Right renal cortex interstitium (tissue), 3 donors: ENCODE results near the gene TEX2. TPM values are rescaled to one million over a fixed set of nuclear protein-coding genes. Genes with fewer than 3 reads are reported as not detected.
"Not testable (repeated sequence)": the region's sequence is repeated elsewhere in the genome, so short reads cannot be mapped to it uniquely, and the experiment has no call there.

Experiments
- DNase-seq, 3 donors: peaks; one replicate each; pipeline ENCODE4 v3.0.0-alpha.2; 2013; ENCODE audit warnings: low read depth in 3 of 3, low spot score in 2 of 3
- polyA plus RNA-seq, 3 donors: library from polyadenylated mRNA; unstranded; fragments of 120-200 nt; gene quantifications; one replicate each; pipeline ENCODE4 v1.2.1, GENCODE V29; 2013; ENCODE audit not compliant: insufficient read length in 3 of 3

TEX2 gene
- polyA plus RNA-seq, 3 donors: 26.0 to 26.9 (median 26.2) TPM

DNA sequence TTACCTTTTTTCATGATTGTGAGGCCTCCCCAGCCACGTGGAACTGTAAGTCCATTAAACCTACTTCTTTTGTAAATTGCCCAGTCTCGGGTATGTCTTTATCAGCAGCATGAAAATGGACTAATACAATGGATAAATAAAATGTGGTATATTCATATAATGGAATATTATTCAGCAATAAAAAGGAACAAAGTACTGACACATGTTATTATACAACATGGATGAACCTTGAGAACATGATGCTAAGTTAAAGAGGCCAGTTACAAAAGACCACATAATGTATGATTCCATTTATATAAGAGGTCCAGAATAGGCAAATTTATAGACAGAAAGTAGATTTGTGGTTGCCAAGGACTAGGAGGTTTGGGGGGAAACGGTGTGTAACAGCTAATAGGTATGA, 138.5 kb downstream of the TEX2 start:
- DNase-seq: no peak

- no peak for DNase-seq
Measured at GRCh38 chr17:64123114-64123513, 139.9 kb downstream of the TEX2 start.

DNA sequence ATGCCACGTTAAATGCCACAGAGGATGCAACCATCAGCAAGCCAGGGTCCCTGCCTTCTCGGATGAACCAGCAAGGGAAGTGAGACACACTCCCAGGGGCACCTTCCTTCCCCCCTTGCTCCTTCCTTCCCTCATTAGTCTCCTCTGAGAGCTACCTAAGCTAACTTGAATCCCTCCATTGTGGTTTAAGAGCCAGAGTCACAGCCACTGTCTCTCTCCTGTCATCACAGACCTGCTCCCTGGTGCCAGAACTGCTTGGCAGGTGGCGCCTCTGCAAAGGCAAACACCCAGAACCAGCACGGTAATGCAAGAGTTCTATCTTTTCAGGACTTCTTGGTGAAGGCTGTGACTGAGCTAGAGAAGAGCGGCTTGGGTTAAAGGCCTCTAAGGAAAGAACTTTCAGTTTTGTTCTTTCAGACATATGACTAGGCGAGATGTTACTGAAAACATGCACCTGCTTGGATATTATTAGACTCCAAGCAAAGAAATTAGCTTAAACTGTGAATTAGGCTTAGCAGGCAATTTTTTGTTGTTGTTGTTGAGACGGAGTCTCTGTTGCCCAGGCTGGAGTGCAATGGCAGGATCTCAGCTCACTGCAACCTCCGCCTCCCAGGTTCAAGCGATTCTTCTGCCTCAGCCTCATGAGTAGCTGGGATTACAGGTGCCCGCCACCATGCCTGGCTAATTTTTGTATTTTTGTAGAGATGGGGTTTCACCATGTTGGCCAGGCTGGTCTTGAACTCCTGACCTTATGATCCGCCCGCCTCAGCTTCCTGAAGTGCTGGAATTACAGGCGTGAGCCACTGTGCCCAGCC, 141.9 kb downstream of the TEX2 start:
- DNase-seq: not testable (repeated sequence)

- no peak for DNase-seq
Measured at GRCh38 chr17:64120159-64120810, 142.8 kb downstream of the TEX2 start.

- DNase-seq: no peak
Measured at GRCh38 chr17:64117981-64118979, 144.8 kb downstream of the TEX2 start.

DNA sequence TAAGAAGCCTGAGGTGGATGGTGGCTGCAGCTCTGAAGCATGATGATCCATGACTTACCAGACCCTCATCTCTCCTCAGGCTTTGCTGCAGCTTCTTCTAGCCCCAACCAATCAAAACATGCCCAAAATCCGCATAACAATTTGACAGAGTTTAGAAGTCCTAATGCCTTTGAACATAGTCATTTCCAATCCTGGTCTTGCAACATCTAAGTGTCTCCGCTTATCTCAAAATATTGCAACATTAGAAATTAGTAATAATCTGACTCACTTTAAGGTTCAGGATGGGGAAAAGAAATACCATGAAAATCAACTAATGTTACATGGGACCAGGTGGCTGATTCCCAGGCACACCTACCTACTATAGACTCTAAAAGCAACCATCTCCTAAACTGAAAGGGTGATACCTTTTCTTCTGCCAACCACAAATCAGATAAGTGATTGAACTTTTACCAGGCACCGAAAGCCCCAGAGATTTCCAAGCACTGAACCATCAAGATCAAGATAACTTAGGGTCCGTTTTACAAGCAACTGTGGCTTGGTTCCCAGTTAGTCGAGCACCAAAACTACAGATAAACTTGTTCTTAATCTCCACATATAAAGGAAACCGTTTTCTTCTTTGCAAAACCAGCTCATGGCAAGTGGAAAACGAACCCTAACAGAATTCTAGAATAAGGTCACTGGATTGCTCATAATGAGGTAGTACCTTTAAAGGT, 147.1 kb downstream of the TEX2 start:
- DNase-seq: no peak

GRCh38 chr17:64115043-64115698, 147.9 kb downstream of the TEX2 start:
- DNase-seq: no peak

- DNase-seq: no peak
Measured at GRCh38 chr17:64113006-64113405, 150.1 kb downstream of the TEX2 start.

GRCh38 chr17:64111831-64112230, 151.2 kb downstream of the TEX2 start:
- no peak for DNase-seq

DNA sequence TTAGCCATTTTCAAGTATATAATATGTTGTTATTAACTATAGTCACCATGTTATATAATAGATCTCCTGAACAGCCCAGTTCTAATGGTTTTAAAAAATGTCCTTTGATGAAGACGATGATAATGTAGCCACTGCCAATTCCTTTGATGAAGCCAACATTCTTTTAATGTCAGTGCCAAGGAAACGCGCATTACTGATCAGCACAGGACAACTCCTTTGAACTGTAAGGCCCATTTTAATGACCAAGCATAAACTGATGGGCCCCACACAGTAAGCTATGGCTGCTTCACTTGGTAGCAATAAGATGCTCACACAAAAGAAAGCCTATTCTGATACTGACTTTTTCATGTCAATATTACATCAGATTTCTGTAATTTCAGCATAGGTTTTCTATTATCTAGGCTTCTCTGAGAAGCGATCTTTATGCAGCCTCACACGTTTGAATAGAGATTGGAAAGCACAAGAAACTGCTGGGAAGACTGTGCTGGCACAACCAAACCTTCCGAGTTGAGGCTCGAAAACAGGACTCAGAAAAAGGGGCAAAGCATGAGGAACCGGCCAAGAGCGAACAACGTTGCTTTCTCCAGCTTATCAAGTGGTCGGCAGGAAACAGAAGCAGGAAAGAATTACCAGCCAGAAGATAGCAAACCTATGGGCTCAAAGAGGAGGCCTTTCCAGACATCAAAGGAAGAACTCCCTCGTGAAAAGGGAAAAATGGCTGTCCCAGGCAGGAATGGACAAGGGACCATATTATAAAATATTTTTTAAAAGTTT, 152.5 kb downstream of the TEX2 start:
- DNase-seq: no peak

DNA sequence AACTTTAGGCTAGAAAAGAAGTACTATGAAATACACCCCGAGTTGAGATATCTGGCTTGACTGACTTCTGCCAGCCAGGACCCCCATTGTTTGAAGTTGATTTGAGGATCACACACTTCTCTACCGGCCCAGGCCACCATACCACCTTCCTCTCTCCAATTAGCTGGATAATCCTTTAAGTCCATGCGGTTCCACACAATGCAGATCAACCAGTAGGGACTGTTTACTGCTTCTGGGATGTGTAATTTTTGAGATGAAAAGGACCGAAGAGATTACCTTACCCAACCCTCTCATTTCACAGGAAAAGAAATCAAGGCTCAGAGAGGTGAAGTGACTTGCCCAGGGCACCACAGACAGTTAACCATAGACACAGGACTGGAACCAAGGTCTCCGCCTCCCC, 153.7 kb downstream of the TEX2 start:
- DNase-seq: no peak

DNA sequence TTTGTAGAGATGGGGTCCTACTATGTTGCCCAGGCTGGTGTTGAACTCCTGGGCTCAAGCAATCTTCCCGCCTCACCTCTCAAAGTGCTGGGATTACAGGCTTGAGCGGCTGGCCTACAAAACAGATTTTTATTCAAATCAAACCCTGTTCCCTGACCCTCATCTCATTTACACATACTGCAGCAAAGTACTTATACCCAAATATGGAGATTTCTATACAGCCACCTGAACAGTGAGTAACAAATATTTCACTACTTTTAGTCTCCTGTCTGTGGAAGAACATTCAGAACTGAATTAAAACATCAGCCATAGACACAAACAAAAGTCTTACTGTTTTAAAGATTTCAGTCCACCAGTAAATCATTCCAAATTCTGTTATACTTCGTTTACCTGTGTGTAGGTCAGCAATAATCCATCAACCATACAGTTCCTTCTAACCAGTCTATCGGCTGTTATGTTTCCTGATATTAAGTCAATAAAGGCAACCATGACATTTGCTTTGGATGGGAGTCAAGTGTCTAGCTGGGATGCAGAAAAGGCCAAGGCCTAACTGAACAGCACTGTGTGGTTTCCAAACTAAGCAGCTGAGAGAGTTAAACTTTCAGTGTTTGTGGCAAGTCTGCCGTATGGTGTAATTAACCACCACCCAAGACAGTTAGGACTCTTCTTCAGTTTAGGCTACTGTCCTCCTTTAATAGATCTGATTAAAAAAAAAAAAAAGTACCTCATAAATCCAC, 155.4 kb downstream of the TEX2 start:
- no peak for DNase-seq

DNA sequence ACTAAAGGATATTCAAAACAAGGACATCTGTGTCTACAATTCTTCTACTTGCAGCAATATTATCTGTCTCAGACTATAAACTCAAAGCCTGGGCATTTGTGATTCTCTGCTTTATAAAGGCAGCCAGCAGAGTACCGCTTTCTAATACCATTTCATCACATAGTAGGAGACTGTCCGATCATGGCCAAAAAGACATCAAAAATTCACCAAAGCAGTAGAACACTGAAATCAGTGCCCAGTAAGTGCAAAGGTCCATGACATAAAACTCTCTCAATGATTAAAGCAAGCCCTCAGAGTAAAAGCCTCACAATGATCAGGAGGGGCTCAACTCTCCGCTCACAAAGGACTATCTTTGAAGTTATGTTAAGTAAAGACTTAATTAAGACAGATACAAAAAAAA, 156.1 kb downstream of the TEX2 start:
- no peak for DNase-seq

- no peak for DNase-seq
Measured at GRCh38 chr17:64103391-64104364, 159.4 kb downstream of the TEX2 start.

GRCh38 chr17:64102627-64103390, 160.3 kb downstream of the TEX2 start:
- DNase-seq: no peak

DNA sequence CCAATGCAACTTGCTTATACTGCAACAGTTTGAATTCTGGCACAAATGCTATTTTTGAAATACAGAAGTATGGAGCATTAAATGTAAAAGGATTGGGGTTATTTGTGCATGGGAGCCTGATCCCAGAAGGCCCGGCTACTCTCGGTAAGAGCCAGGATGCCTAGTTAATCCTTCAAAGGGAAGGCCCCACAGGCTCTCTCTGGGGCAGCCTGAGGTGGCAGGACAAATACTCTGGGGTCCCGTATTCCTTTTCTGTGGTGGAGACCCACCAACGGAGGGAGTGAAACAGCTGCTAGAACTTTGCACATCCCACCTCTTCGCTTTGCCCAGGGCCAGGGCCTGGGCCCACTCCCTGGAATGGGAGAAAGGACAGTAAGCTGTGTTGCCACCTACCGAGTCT, 163.5 kb downstream of the TEX2 start:
- no peak for DNase-seq
